Stomach smooth muscle (tissue), 2 donors: Measurements from ENCODE around the gene CEP70.
"Not testable (repeated sequence)": the region's sequence is repeated elsewhere in the genome, so short reads cannot be mapped to it uniquely, and the experiment has no call there.

ENCODE experiments used
- H3K27ac ChIP-seq: one replicate; pipeline ENCODE4 v1.7.0; 2013; ENCODE audit warnings: mild to moderate bottlenecking, low read length, inconsistent platforms
- H3K27me3 ChIP-seq, 2 donors: one replicate each; pipeline ENCODE4 v1.7.0; 2013; ENCODE audit warnings: low read length in 2 of 2; ENCODE audit not compliant: insufficient read depth in 2 of 2, control insufficient read depth in 1 of 2
- H3K36me3 ChIP-seq, 2 donors: one replicate each; pipeline ENCODE4 v1.7.0; 2013; ENCODE audit warnings: low read length in 2 of 2; ENCODE audit not compliant: control insufficient read depth in 2 of 2, insufficient read depth in 2 of 2
- H3K4me1 ChIP-seq: one replicate; pipeline ENCODE4 v1.7.0; 2013; ENCODE audit warnings: low read length; ENCODE audit not compliant: control insufficient read depth, insufficient read depth
- H3K4me3 ChIP-seq, 2 donors: one replicate each; pipeline ENCODE4 v1.7.0; 2013; ENCODE audit warnings: low read length in 2 of 2
- H3K9ac ChIP-seq, 2 donors: one replicate each; pipeline ENCODE4 v1.7.0; 2013; ENCODE audit warnings: low read length in 2 of 2, mild to moderate bottlenecking in 1 of 2
- H3K9me3 ChIP-seq, 2 donors: one replicate each; pipeline ENCODE4 v1.7.0; 2013; ENCODE audit warnings: low read length in 2 of 2; ENCODE audit not compliant: control insufficient read depth in 2 of 2
- donor health status: healthy.
- donor health status: Pancreatic carcinoma.

The CEP70 gene

DNA sequence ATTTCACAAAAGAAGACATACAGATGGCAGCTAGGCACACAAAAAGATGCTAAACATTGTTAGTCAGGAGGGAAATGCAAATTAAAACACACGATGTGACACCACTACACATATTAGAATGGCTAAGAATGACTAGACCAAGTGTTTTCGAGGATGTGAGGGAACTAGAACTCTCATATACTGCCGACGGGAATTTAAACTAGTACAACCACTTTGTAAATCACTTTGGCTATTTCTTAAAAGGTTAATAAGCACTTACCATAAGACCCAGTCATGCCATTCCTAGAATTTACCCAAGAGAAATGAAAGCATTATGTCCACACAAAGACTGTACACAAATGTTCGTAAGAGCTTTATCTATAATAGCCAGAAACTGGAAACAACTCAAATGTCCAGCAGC lies 5.6 kb downstream of the CEP70 start:
- H3K27ac ChIP-seq = no peak overlapping the region
- H3K27me3 ChIP-seq = no peaks in the 10 kb centered on the region
- H3K36me3 ChIP-seq = peaks cover 0 to 2% of the 10 kb centered on the region in 2 donors
- peaks cover 6% of the 10 kb centered on the region for H3K4me1 ChIP-seq
- no peaks in the 10 kb centered on the region for H3K9me3 ChIP-seq
- H3K4me3 ChIP-seq = no peak overlapping the region
- H3K9ac ChIP-seq = no peak overlapping the region

DNA sequence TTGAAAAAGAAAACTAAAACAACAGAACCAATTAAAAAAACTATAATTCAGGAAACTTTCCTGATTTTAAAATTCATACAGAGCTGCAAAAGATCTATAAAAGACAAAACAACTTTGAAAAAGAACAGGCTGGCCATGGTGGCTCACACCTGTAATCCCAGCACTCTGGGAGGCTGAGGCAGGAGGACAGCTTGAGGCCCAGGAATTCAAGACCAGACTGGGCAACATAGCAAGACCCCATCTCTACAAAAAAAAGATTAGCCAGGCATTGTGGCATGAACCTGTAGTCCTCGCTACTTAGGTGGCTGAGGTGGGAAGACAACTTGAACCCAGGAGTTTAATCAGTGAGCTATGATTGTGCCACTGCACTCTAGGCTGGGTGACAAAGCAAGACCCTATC lies 6.7 kb downstream of the CEP70 start:
- H3K27ac ChIP-seq = no peak overlapping the region
- peaks cover 0 to 2% of the 10 kb centered on the region in 2 donors for H3K36me3 ChIP-seq
- H3K27me3 ChIP-seq = no peaks in the 10 kb centered on the region
- no peaks in the 10 kb centered on the region for H3K4me1 ChIP-seq
- H3K4me3 ChIP-seq = no peak overlapping the region
- H3K9me3 ChIP-seq = no peaks in the 10 kb centered on the region
- no peak overlapping the region for H3K9ac ChIP-seq

DNA sequence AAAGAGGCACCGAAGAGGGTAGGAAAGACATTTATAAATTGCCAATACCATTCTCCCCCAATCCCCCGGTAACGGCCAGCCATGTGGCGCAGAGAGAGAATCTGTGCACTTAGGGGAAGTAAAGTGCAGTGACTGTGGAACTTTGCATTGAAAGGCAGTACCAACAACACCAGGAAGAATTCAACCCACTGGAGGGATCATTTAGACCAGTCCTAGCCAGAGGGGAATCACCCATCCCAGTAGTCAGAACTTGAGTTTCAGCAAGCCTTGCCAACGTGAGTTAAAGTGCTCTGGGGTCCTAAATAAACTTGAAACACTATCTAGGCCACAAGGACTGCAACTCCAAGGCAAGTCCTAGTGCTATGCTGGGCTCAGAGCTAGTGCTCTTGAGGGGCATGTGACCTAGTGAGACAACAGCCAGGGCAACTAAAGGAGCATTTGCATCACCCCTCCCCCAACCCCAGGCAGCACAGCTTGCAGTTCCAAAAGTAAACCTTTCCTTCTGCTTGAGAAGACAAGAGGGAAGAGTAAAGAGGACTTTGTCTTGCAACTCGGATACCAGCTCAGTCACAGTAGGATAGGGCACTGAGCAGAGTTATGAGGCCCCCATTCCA lies 15.0 kb downstream of the CEP70 start:
- Histone ChIP-seq H3K27me3 (no peaks in the 10 kb centered on the region), H3K4me1 (peaks cover 6% of the 10 kb centered on the region), H3K9ac (no peak overlapping the region), H3K9me3 (no peaks in the 10 kb centered on the region), H3K27ac (no peak overlapping the region), H3K36me3 (no peaks in the 10 kb centered on the region), H3K4me3 (no peak overlapping the region)

DNA sequence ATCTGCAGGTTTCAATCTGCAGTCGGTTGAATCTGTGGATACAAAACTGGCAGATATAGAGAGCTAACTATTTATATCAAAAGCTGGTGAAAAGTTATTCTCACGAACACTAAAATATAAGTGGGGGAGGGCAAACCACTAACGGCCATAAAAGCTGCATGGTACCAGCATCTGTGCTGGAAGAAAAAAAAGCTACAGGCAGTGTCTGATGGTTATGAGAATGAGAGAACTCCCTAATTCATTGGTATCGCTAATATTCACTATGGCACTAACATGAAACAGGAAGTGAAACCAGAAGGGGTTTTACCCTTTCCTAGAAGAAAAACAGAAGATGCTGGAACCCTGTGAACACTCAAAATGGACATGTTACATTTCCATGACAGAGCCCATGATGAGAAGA lies 15.9 kb downstream of the CEP70 start:
- Histone ChIP-seq H3K27me3 (no peaks in the 10 kb centered on the region), H3K9me3 (peaks cover 0 to under 1% of the 10 kb centered on the region in 2 donors), H3K9ac (no peak overlapping the region), H3K27ac (no peak overlapping the region), H3K4me3 (no peak overlapping the region), H3K4me1 (peaks cover 6% of the 10 kb centered on the region), H3K36me3 (peaks cover 0 to 2% of the 10 kb centered on the region in 2 donors)

DNA sequence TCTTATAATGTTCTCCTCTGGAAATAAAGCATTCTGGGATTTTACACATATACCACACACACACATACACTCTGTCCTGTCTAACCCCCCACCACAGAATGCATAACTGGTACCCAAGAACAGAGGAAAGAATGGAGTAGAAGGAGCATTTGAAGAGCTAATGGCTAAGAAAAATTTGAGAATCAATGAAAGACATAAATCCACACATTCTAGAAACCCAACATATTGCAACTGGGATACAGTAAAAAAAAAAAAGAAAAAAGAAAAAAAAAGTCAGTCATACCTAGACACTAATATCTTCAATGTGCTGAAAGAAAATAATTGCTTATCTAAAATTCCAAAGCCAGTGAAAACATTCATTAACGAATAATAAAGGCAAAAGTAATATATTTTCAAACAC lies 20.9 kb downstream of the CEP70 start:
- Histone ChIP-seq H3K9me3 (peaks cover 0 to 3% of the 10 kb centered on the region in 2 donors), H3K27me3 (no peaks in the 10 kb centered on the region), H3K36me3 (peaks cover 0 to 4% of the 10 kb centered on the region in 2 donors), H3K4me1 (no peaks in the 10 kb centered on the region), H3K4me3 (no peak overlapping the region), H3K9ac (no peak overlapping the region), H3K27ac (no peak overlapping the region)

DNA sequence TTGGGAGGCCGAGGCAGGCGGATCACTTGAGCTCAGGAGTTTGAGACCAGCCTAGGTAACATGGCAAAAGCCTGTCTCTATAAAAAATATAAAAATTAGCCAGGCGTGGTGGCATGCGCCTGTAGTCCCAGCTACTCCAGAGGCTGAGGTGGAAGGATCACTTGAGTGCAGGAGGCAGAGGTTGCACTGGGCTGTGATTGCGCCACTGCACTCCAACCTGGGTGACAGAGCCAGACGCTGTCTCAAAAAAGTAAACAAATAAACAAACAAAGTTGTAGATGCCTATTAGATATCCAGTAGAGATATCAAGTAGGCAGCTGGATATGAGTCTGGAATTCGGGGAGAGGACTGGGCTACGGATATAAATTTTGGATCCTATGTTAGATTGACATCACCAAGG lies 24.4 kb downstream of the CEP70 start:
- not testable (repeated sequence) for H3K27ac ChIP-seq, H3K27me3 ChIP-seq, H3K9ac ChIP-seq, H3K36me3 ChIP-seq, H3K9me3 ChIP-seq, H3K4me3 ChIP-seq, H3K4me1 ChIP-seq

DNA sequence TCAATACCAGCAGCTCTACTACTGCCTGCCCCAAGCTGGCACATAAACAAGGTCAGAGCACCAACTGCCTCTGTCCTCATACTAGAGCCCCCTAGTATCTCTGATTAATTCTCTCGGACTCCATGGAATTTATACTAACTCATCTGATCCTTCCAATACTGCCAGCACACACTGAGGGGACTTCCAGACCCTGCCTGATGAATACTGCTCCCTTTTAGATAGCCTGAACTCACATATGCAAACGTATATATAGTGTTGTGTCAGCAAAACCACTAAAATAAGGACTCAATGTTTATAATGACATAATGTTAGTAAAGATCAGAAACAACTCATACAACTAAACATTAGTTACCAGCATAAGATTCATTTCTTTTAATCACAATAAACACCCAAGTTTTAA lies 25.0 kb downstream of the CEP70 start:
- peaks cover 0 to 4% of the 10 kb centered on the region in 2 donors for H3K36me3 ChIP-seq
- H3K27me3 ChIP-seq = no peaks in the 10 kb centered on the region
- no peaks in the 10 kb centered on the region for H3K4me1 ChIP-seq
- no peak overlapping the region for H3K4me3 ChIP-seq
- H3K9me3 ChIP-seq = peaks cover 0 to 3% of the 10 kb centered on the region in 2 donors
- H3K9ac ChIP-seq = no peak overlapping the region
- no peak overlapping the region for H3K27ac ChIP-seq

DNA sequence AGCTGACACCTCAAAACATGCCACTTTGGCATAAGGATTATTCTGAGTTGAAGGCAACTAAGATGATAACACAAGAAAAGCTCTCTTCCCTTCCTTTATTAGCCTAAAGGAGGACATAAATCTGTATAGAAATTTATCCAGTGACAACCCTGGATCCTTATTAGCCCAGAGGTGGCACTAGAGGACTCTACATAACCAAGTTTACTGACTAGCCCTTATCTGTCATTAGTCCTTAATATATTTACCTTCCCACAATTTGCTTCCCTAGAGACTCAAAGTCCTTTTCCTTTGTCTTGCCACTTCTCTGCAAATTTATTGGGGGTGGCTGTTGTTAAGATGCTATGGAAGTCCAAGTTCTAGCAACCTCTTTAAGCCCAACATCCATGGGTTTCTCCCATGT lies 26.7 kb downstream of the CEP70 start:
- no peaks in the 10 kb centered on the region for H3K9me3 ChIP-seq
- H3K4me3 ChIP-seq = no peak overlapping the region
- H3K9ac ChIP-seq = no peak overlapping the region
- no peaks in the 10 kb centered on the region for H3K4me1 ChIP-seq
- H3K36me3 ChIP-seq = peaks cover 0 to 2% of the 10 kb centered on the region in 2 donors
- H3K27ac ChIP-seq = no peak overlapping the region
- no peaks in the 10 kb centered on the region for H3K27me3 ChIP-seq

DNA sequence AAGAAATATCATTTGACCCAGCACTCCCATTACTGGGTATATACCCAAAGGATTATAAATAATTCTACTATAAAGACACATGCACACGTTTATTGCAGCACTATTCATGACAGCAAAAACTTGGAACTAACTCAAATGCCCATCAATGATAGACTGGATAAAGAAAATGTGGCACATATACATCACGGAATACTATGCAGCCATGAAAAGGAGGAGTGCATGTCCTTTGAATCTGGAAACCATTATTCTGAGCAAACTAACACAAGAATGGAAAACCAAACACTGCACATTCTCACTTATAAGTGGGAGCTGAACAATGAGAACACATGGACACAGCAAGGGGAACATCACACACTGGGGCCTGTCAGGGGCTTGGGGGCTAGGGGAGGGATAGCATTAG lies 27.8 kb downstream of the CEP70 start:
- H3K9me3 ChIP-seq, H3K27me3 ChIP-seq, H3K27ac ChIP-seq, H3K36me3 ChIP-seq, H3K4me3 ChIP-seq, H3K9ac ChIP-seq, H3K4me1 ChIP-seq: not testable (repeated sequence)

DNA sequence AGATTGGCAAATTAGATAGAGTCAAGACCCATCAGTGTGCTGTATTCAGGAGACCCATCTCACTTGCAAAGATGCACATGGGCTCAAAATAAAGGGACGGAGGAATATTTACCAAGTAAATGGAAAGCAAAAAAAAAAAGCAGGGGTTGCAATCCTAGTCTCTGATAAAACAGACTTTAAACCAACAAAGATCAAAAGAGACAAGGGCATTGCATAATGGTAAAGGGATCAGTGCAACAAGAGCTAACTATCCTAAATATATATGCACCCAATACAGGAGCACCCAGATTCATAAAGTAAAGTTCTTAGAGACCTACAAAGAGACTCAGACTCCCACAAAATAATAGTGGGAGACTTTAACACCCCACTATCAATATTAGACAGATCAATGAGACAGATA lies 31.2 kb downstream of the CEP70 start:
- H3K9ac ChIP-seq, H3K27me3 ChIP-seq, H3K27ac ChIP-seq, H3K36me3 ChIP-seq, H3K9me3 ChIP-seq, H3K4me1 ChIP-seq, H3K4me3 ChIP-seq: not testable (repeated sequence)

DNA sequence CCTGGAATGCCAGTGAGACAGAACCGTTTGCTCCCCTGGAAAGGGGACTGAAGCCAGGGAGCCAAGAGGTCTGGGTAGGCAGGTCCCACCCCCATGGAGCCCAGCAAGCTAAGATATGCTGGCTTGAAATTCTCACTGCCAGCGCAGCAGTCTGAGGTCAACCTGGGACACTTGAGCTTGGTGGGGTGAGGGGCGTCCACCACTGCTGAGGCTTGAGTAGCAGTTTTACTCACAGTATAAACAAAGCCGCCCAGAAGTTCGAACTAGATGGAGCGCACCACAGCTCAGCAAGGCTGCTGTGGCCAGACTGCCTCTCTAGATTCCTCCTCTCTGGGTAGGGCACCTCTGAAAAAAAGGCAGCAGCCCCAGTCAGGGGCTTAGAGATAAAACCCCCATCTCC lies 33.6 kb downstream of the CEP70 start:
- H3K4me3 ChIP-seq = no peak overlapping the region
- H3K27ac ChIP-seq = no peak overlapping the region
- H3K27me3 ChIP-seq = no peaks in the 10 kb centered on the region
- no peaks in the 10 kb centered on the region for H3K4me1 ChIP-seq
- H3K9me3 ChIP-seq = peaks cover 0 to 5% of the 10 kb centered on the region in 2 donors
- H3K9ac ChIP-seq = no peak overlapping the region
- peaks cover 3 to 6% of the 10 kb centered on the region in 2 donors for H3K36me3 ChIP-seq
